Fibroblast of the aortic adventitia (primary cell): ENCODE data around the gene DTD1. TPM values are rescaled to one million over a fixed set of nuclear protein-coding genes. Genes with fewer than 3 reads are reported as not detected.

ENCODE experiments used
- DNase-seq: peaks from one replicate; pipeline ENCODE4 v3.0.0-alpha.2; 2010; ENCODE audit warnings: low read depth
- H3K4me3 ChIP-seq: 2 replicates; pipeline ENCODE4 v1.5.1; 2011; ENCODE audit warnings: low read depth, mild to moderate bottlenecking, control low read depth, low read length, moderate library complexity
- total RNA-seq: library from RNA; depleted of rRNA; stranded (reverse); fragments of >200 nt; gene quantifications from 2 replicates; pipeline ENCODE4 v1.2.3, GENCODE V29; 2012; ENCODE audit warnings: low replicate concordance
- TF ChIP-seq, protein P1 (sequence below): IDR thresholded peaks from 2 replicates; pipeline ENCODE4 v1.5.1; 2011; ENCODE audit warnings: mild to moderate bottlenecking, low read length, control low read depth, inconsistent platforms; ENCODE audit not compliant: insufficient read depth

DTD1 gene
- total RNA-seq, 1 donor: 69.8 TPM

DNA sequence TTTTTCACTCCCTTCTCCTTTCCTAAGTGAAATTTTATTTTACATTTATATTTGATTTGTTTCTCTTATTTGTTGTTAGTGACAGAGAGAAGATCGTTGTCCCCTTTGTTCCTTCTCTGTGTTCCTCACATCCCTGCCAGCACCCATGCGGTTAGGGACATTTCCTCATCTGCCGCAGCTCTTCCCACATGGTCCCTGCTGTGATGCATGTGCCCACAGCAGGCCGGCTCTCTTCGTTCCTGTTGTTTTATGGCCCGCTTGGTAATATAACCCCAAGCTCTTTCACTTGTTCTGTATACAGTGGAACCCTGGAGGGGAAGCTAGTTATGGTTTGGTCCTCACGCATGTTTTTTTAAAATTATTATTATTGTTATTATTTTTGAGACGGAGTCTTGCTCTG lies 23.6 kb downstream of the DTD1 start:
- TF ChIP-seq, protein P1, sequence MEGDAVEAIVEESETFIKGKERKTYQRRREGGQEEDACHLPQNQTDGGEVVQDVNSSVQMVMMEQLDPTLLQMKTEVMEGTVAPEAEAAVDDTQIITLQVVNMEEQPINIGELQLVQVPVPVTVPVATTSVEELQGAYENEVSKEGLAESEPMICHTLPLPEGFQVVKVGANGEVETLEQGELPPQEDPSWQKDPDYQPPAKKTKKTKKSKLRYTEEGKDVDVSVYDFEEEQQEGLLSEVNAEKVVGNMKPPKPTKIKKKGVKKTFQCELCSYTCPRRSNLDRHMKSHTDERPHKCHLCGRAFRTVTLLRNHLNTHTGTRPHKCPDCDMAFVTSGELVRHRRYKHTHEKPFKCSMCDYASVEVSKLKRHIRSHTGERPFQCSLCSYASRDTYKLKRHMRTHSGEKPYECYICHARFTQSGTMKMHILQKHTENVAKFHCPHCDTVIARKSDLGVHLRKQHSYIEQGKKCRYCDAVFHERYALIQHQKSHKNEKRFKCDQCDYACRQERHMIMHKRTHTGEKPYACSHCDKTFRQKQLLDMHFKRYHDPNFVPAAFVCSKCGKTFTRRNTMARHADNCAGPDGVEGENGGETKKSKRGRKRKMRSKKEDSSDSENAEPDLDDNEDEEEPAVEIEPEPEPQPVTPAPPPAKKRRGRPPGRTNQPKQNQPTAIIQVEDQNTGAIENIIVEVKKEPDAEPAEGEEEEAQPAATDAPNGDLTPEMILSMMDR: no peak
- DNase-seq: no peak
- no peak overlapping the region for H3K4me3 ChIP-seq

DNA sequence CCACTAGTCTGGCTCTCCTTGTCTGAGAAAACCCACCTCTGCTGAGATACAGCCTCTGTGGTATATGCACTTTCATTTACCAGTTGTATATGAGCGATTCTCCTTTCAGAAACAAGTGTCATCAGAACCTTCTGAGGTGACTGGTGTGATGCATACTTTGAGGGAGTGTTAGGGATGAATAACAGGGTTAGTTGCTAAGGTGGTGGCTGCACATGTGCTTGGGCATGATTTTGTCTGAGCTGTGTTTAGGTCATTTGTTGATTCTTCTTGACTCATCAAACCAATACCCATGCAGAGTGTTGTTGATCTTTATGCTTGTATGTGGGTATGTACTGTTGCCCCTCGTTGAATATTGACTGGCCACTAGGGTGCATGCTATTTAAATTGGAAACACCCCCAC lies 25.7 kb downstream of the DTD1 start:
- TF ChIP-seq, protein P1: no peak
- DNase-seq: no peak
- no peak overlapping the region for H3K4me3 ChIP-seq

DNA sequence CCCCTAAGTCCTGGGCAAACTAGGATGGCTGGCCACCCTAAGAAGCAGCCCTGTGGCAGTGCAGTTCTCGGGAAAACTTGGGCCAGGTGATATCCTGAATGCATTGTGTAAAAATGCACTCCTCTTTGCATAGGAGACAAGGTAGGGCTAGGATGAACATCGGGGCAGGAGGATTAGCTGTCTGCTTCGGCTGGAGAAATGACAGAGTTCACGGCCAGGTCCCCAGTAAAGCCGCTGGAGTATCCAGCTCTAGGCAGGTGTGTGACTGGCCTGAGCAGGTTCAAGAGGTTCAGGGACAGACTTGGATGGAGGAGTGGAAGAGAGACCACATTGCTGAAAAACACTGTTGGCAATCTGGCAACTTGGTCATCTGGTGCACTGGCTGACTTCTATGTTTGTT lies 26.4 kb downstream of the DTD1 start:
- TF ChIP-seq, protein P1: no peak
- no peak overlapping the region for H3K4me3 ChIP-seq
- DNase-seq: no peak

DNA sequence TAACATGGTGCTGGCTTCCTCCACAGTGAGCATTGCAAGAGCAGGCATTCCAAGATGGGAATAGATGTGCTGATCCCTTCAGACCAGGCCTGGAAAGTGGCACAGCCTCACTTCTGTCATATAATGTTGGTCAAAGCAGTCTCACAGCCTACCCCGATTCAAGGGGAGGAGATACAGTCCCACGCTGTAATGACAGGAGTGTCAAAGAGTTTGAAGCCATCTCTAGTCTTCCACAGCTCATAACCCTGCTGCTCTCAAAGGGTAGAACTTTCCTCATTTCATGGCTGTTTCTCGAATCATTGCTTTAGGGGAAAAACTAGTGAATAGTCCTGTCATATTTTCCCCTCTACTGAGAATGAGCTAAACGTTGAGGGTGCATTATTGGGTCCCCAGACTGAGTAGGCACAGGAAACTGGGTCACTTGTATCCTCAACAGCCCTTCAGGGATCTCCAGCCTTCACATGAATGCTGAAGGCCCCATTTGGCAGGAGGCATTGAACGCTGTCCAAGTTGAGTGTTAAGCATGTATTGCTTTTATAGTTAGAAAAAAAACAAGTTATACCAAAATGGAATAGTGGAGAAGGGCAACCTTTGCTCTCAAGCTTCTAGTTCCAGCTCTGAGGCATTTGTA lies 27.3 kb downstream of the DTD1 start:
- DNase-seq: peak; percentile 18

DNA sequence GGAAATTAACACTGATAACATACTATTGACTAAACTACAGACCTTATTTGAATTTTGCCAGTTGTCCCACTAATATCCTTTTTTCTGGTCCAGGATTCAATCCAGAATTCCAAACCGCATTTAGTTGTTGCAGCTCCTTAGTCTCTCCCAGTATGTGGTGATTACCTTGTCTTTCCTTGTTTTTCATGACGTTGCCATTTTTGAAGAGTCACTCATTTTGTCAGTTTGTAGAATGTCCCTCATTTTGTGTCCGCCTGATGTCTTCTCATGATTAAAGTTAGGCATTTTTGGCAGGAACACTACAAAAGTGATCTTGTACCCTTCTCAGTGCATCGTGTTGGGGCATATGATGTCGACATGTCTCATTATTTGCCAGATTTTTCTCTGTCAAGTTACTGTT lies 33.1 kb downstream of the DTD1 start:
- DNase-seq: no peak
- H3K4me3 ChIP-seq: no peak overlapping the region
- TF ChIP-seq, protein P1: no peak

More for the DNA sequence above, 27.3 kb downstream of the DTD1 start:
- H3K4me3 ChIP-seq: no peak overlapping the region
- TF ChIP-seq, protein P1: no peak

DNA sequence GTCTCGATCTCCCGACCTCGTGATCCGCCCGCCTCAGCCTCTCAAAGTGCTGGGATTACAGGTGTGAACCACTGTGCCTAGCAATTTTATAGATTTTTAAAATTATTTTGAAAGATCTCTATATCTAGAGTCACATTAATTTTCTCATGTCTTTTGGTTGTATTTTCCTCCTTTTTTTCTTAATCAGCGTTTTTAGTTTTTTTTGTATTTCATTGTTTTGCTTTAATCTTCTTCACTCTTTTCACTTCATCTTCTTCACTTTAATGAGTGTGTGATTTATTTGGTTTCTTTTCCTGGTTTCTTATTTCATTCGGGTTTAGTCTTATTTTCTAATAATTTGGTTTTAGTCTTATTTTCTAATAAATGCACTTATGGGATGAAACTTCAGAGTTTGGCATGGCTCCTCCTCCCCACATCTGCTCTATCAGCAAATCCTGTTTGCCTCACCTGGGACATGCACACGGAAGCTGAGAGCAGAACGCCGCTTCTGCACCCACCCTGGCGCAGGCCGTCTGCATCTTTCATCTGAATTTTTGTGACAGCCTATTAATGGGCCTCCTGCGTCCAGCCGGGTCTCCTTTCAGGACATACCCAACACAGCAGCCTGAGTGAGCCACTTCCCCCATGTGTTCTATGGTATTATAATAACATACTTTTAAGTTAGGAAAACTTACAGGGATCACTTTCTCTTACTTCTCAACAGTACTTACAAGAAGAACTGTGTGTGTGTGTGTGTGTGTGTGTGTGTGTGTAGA lies 35.5 kb downstream of the DTD1 start:
- TF ChIP-seq, protein P1: no peak
- no peak overlapping the region for H3K4me3 ChIP-seq

More for the DNA sequence above, 35.5 kb downstream of the DTD1 start:
- DNase-seq: no peak
